Activated naive CD8-positive, alpha-beta T cell treated with anti-CD3 and anti-CD28 coated beads for 36 hours (primary cell): ENCODE measurements around the gene KRT83. TPM values are rescaled to one million over a fixed set of nuclear protein-coding genes. Genes with fewer than 3 reads are reported as not detected.
"Not testable (repeated sequence)": the region's sequence is repeated elsewhere in the genome, so short reads cannot be mapped to it uniquely, and the experiment has no call there.

Experiments
- DNase-seq: peaks from one replicate; pipeline ENCODE4 v3.0.0; 2021
- H3K27ac Mint-ChIP-seq: one replicate; pipeline ENCODE4 v1.8.0; 2022; ENCODE audit warnings: mild to moderate bottlenecking, moderate library complexity, mixed read lengths
- H3K27me3 Mint-ChIP-seq: one replicate; pipeline ENCODE4 v1.8.0; 2022; ENCODE audit warnings: mild to moderate bottlenecking, mixed read lengths
- H3K36me3 Mint-ChIP-seq: one replicate; pipeline ENCODE4 v1.8.0; 2021; ENCODE audit warnings: mild to moderate bottlenecking, mixed read lengths
- H3K4me1 Mint-ChIP-seq: one replicate; pipeline ENCODE4 v1.8.0; 2021; ENCODE audit warnings: mixed read lengths
- H3K4me3 Mint-ChIP-seq: one replicate; pipeline ENCODE4 v1.8.0; 2022; ENCODE audit warnings: mild to moderate bottlenecking, moderate library complexity, mixed read lengths
- H3K9me3 Mint-ChIP-seq: one replicate; pipeline ENCODE4 v1.8.0; 2022; ENCODE audit warnings: mixed read lengths
- total RNA-seq, 2 experiments: library from RNA; stranded (reverse); gene quantifications; one replicate each; pipeline ENCODE4 v1.2.3, GENCODE V29; 2021

Gene KRT83
- total RNA-seq, 2 experiments from 2014 or later: not detected

DNA sequence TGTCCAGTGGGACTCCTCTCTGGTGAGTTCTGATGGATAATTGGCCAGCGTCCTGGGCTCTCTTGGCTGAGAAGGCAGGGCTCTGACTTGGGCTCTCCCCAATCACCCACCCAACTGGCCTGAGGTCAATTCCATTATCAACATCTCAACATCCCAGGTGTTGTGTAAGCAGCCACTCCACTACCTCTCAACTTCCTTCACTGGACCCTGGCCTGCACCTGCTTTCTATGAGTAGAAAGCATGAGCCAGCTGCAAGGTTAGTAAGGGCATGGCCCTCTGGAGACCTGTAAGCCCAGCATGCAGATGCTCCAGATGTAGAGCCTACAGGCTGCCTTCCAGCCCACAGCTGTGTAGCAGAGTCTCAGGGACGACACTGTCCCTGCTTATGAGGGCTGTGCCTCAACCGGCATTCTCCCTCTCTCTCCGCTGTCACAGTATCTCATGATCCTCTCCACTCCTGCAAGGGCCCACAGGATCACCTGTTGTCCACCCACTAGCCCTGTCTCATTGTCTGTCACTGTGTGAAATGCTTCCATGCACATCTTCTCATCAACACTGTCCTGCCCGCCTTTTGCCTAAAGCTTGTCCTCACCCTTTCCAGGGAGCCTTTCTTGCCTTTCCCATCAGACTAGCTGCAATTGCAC, 24.5 kb downstream of the KRT83 start:
- H3K4me3 Mint-ChIP-seq: no peak overlapping the region
- no peaks in the 10 kb centered on the region for H3K4me1 Mint-ChIP-seq
- H3K36me3 Mint-ChIP-seq: no peaks in the 10 kb centered on the region
- no peak for DNase-seq
- peaks cover 9% of the 10 kb centered on the region for H3K27me3 Mint-ChIP-seq
- H3K9me3 Mint-ChIP-seq: no peaks in the 10 kb centered on the region
- H3K27ac Mint-ChIP-seq: no peak overlapping the region

DNA sequence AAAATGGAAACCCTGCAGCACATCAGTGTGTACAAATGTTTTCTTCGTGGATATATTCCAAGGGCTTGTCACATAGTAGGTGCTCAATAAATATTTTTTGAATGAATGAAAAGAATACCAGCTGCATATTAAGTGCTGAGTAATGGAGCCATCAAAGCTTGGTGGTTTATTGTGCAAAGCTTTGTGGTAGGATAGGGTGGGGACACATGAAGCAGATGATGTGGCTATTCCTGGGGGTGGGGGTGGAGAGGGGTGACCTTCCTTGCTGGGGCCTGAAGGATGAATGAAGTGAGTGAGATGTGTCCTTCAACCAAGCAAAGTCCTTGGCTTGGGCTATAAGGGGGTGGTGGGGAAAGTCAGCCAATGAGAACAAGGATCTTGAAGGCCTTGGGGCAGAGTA, 25.5 kb downstream of the KRT83 start:
- no peak overlapping the region for H3K4me3 Mint-ChIP-seq
- H3K4me1 Mint-ChIP-seq: no peaks in the 10 kb centered on the region
- no peaks in the 10 kb centered on the region for H3K36me3 Mint-ChIP-seq
- peaks cover 12% of the 10 kb centered on the region for H3K27me3 Mint-ChIP-seq
- H3K27ac Mint-ChIP-seq: no peak overlapping the region
- no peaks in the 10 kb centered on the region for H3K9me3 Mint-ChIP-seq
- no peak for DNase-seq

DNA sequence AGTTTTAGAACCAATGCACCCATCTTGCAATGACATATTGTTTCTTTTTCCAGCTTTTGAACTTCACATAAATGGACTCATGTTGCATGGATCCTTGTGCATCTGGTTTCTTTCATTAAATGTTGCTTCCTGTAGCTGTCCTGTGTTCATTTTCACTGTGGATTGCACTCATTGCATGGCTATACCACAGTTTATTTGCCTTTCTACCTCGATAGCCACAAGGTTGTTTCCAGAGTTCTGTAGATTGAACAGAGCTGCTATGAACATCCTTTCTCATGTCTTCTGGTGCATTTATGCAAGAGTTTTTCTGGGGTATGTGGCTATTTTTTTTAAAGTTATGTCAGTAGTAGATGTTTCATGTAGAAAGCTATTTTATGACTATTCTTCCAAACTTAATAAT, 26.4 kb downstream of the KRT83 start:
- Mint-ChIP-seq H3K4me3 (no peak overlapping the region), H3K9me3 (no peaks in the 10 kb centered on the region), H3K4me1 (no peaks in the 10 kb centered on the region), H3K36me3 (no peaks in the 10 kb centered on the region), H3K27me3 (peaks cover 12% of the 10 kb centered on the region), H3K27ac (no peak overlapping the region)
- no peak for DNase-seq

DNA sequence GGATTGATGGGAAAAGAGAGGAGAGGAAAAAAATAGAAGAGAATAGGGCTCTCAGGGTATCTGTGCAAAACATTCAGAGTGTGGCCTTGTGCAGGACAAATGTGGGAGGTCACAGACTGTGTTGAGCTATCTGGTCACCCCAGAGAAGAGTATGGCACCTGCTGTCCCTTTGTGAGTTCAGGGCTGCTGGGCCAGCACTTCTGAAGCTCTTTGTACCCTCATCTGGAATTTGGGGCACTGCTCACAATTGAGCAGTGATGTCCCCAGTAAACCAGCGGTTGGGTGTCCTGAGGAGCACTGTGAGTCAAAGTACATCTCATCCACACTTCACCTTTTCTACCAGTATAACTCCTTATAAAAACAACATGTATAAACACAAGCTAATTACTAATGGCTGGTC, 27.3 kb downstream of the KRT83 start:
- H3K36me3 Mint-ChIP-seq: no peaks in the 10 kb centered on the region
- no peaks in the 10 kb centered on the region for H3K9me3 Mint-ChIP-seq
- H3K27me3 Mint-ChIP-seq: peaks cover 9% of the 10 kb centered on the region
- H3K4me1 Mint-ChIP-seq: no peaks in the 10 kb centered on the region
- H3K27ac Mint-ChIP-seq: no peak overlapping the region
- no peak for DNase-seq
- H3K4me3 Mint-ChIP-seq: no peak overlapping the region

DNA sequence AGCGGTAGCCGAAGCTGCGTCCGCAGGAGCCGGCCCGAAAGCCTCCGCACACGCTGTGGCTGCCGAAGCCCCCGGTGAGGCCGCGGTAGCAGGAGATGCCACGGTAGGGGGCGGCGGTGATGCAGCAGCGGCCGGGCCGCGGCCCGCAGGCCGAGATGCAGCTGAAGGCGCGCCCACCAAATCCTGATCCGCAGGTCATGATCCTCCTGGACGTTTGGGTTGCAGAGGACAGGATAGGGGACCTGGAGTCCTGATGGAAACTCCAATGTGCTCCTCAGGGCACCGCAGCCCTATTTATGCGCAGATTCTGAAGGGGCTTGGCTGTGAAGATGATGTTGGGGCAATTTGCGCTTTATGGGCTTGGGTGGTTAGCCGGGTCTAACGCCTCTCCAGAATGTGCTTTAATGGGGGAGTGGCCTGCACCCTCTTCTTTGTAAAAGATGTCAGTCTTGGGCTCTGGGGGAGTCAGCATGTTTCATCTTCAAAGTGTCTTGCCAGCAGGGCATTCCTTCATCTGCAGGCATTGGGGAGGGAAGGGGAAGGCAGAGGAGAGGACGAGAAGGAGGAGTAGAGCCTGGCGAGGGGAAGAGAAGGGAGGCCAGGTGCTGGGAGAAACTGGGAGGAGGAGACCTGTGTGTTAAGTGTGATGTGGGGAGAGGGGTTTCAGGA, 29.8 kb downstream of the KRT83 start, which contains the start of gene KRT81:
Gene KRT81 (minus strand): TSS at position 268 of the 669 bp plus-strand sequence. CDS start 69 bp downstream, at position 199.
- no peak for DNase-seq
- H3K4me3 Mint-ChIP-seq: no peak within 1 kb of the TSS
- H3K27me3 Mint-ChIP-seq: peaks cover 17% of the 10 kb centered on the region
- peaks cover 6% of the 10 kb centered on the region for H3K4me1 Mint-ChIP-seq
- H3K27ac Mint-ChIP-seq: no peak within 1 kb of the TSS
- H3K36me3 Mint-ChIP-seq: no peaks in the 10 kb centered on the region
- H3K9me3 Mint-ChIP-seq: no peaks in the 10 kb centered on the region

DNA sequence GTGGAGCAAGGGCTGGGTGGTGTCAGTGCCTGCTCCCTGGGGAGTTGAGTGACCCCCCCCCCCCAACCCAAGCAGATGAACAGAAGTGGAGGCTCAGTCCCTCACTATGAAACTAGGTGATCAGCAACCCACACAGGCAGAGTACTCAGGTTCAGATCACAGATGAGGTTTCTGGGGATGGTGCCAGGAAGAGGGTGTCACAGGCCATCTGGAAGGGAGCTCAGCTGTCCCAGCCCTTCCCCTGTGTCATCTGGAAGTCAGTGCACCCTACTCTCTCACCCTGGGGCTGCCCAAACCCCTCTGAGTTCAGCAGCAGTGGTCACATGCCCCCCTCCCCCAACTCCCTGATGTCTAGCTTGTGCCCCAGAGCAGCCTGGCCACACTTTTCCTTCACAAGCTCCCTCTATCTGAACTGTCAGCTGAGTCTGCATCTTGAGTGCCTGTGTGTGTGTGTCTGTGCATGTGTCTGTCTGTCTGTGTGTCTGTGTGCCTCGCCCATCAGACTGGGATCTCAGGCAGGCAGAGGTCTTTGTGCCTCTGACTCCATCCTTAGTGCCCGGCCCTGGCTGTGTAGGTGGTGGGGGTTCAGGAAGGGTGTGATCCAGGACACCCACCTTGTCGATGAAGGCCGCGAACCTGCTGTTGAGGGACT, 30.6 kb downstream of the KRT83 start:
- not testable (repeated sequence) for H3K36me3 Mint-ChIP-seq

DNA sequence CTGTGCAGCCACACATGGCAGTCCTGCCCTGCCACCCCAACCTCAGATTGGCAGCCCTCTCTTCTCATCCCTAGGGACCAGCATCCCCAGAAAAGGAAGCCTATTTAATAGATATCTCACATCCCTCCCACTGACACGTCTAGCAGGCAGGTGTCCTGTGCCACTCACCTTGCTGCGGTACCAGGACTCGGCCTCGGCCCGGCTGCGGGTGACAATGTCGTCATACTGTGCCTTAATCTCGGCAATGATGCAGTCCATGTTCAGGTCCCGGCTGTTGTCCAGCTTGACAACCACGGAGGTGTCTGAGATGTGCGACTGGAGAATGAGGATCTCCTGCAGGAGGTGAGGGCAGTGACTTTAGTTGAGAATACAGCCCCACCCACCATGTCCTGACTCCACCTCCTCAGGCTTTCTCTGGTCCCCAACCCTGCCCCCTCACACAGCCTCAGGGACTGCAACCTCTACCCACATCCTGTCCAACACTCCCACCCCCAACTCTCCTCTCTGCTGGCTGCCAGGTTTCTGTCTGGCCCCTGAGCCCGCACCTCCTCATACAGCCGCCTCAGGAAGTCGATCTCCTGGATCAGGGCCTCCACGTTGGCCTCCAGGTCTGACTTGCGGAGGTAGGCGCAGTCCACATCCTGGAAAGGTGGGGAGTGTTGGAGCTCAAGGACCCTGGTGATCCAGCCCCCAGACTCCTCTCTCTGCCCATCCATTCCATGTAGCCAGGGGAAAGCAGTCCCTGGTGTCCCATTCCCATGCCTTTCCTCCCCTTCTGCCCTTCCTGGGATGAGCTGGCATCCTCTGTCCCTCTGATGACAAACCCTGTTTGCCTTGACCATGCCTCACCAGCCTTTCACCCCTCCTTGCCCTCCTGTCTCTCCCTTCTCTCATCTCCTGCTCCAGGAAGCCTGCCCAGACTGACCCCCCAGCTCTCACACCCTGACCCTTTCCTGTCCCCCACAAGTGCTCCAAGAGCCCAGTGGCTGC, 33.1 kb downstream of the KRT83 start:
- peaks cover 12% of the 10 kb centered on the region for H3K27me3 Mint-ChIP-seq
- not testable (repeated sequence) for H3K4me1 Mint-ChIP-seq, H3K4me3 Mint-ChIP-seq, H3K9me3 Mint-ChIP-seq, DNase-seq, H3K36me3 Mint-ChIP-seq, H3K27ac Mint-ChIP-seq

More for the DNA sequence above, 30.6 kb downstream of the KRT83 start:
- not testable (repeated sequence) for DNase-seq, H3K4me1 Mint-ChIP-seq, H3K27ac Mint-ChIP-seq, H3K4me3 Mint-ChIP-seq, H3K9me3 Mint-ChIP-seq
- peaks cover 12% of the 10 kb centered on the region for H3K27me3 Mint-ChIP-seq

DNA sequence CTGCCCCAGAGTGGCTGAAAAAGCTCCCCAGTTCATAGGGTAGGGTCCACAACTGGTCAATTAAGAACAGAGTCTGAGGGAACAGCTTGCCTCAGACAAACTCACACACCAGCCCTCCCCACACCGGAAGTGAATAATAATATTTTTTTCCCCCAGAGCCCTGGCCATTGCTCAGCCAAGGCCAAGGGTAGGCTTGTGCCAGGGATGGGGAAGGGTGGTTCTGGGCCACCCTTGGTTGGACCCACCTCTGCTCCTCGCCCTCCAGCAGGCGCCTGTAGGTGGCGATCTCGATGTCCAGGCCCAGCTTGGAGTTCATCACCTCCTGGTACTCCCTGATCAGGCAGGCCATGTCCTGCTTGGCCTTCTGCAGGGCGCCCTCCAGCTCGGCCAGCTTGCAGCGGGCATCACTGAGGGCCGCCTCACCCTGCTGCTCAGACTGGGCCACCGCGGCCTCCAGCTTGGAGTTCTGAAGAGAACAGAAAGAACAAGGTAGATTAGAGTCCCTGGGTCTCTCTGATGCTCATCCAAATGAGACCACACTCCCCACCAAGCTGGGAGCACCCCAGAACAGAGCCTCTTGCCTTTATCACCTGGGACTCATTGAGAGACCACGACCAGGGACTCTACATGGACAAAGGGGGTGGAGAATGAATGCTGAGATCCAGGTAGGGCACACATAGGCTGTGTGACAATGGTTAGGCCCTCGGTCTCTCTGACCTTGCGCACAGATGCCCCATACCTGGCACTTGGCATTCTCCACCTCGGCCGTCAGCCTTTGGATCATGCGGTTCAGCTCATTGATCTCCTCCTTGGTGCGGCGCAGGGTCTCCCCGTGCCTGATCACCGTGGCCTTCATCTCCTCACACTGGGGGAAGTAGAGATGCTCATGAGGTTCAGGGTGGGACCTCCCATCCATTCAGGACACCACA, 34.1 kb downstream of the KRT83 start:
- H3K4me3 Mint-ChIP-seq, DNase-seq, H3K27ac Mint-ChIP-seq, H3K4me1 Mint-ChIP-seq, H3K9me3 Mint-ChIP-seq, H3K36me3 Mint-ChIP-seq: not testable (repeated sequence)
- peaks cover 12% of the 10 kb centered on the region for H3K27me3 Mint-ChIP-seq

DNA sequence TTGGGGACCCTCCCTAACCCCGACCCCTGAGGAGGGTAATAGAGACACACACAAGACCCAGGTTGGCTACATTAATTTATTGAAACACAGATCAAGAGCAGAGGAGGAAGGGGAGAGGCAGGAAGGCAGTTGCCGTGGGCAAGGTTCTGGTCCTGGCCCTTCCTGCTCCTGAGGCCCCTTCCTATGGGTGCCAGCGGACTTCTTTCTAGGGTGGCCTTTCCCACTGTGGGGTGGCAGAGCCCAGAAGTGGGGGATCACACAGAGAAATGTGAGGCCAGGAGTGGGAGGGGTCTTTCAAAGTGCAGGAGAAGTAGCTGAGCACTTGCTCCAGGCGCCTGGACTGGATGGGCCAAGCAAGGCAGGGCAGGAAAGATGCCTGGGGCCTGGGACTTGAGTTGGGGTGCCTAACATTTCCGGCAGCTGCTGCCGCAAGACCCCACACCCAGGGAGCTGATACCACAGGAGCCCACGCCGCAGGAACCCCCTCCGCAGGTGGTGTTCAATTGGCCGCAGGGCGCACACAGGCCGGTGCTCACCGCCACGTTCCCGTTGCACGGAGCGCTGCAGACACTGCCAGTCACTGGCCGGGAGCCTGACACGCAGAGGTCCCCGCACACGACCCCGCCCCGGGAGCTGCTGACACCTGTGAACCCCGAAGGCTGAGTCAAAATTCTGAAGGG, 35.2 kb downstream of the KRT83 start:
- H3K9me3 Mint-ChIP-seq: no peaks in the 10 kb centered on the region
- peaks cover 6% of the 10 kb centered on the region for H3K4me1 Mint-ChIP-seq
- no peak for DNase-seq
- peaks cover 8% of the 10 kb centered on the region for H3K27me3 Mint-ChIP-seq
- no peak overlapping the region for H3K4me3 Mint-ChIP-seq
- no peaks in the 10 kb centered on the region for H3K36me3 Mint-ChIP-seq
- no peak overlapping the region for H3K27ac Mint-ChIP-seq

DNA sequence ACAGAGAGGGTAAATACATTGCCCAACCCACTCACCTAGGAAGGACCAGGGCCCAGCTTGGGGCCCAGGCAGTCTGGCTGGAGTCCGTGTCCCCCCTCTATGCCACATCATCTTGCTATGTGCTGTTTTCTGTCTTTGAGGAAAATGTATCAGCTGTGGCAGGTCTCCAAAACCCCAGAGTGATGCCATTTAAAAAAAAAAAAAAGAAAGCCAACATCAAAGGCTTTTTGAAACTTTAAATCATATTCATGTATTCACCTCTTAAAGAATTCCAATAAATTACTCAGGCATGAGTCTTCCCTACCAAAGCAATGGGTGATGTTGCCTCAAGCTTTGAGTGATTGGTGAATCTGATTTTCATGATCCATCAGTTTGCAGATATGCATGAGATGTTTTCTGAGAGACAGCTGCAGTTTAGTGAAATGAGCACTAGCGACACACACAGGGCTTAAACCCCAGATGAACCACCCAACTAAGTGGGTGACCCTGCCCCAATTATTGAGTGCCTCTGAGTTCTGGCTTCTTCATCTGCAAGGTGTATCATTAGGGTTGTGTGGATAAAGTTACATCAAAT, 35.9 kb downstream of the KRT83 start:
- Mint-ChIP-seq H3K27ac (no peak overlapping the region), H3K4me3 (no peak overlapping the region), H3K36me3 (no peaks in the 10 kb centered on the region), H3K27me3 (peaks cover 8% of the 10 kb centered on the region), H3K4me1 (peaks cover 6% of the 10 kb centered on the region), H3K9me3 (no peaks in the 10 kb centered on the region)
- DNase-seq: no peak

DNA sequence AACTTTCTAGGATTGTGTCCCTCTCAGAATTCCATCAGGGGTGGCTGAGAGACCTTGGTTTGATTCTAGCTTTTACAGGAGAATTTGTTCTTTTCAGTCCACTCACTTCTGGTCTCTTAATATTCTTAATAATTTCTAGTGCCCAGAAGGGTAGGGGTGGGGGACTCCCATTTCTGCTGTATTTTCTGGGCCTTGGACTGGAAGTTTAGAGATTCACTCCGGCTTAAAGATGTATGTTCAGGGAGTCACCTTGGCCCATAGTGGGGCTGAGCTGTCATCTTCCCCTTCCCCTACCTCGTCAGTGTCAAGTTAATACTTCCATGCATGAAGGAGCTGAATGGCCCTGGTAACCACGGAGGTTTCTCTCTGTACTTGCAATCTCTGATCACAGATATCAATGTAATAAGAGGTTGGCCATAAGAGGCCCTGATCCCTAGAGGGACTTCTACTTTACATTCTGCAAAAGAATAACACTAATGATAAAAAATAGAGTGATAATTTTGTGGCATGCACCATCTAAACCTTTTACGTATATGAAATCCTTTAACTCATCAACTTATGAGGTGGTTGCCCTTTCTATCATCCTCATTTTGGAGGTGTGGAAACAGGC, 36.5 kb downstream of the KRT83 start:
- Mint-ChIP-seq H3K36me3 (no peaks in the 10 kb centered on the region), H3K4me1 (peaks cover 6% of the 10 kb centered on the region), H3K4me3 (no peak overlapping the region), H3K9me3 (no peaks in the 10 kb centered on the region), H3K27me3 (peaks cover 11% of the 10 kb centered on the region), H3K27ac (no peak overlapping the region)
- no peak for DNase-seq

DNA sequence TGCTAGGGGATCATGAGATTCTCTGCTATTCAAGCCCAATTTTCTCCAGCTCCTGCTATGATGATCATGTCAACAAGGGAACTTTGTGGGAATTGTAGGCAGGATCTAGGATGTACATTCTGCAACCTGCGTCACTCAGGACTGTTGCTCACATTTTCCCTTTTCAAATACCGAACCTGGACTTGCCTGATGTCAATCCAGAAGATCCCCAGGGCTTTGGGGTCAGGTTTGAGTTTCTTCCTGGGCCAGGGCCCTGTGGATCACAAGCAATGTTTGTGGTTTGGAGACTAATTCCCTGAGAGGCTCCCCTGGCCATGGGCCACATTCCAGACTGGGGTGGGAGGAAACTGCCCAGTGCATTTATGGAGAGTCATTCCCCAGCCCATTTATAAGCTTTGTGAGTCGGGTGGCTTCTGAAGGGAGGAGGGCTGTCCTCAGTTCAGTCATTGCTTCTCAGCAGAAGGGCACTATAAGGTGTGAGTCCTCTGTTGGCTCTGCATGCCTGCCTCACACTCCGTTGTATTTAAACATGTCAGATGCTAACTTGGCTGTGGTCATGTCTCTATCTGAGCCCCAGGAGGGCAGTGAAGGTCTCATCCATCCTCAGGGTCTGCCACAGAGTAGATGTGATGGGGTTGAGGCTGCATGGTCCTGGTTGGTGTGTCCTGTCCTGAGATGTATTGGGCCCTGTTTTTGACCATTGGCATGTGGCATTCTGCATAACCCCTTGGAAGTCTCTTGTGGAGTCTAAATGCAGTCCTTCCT, 40.2 kb downstream of the KRT83 start:
- Mint-ChIP-seq H3K27ac (no peak overlapping the region), H3K36me3 (no peaks in the 10 kb centered on the region), H3K4me3 (no peak overlapping the region), H3K9me3 (no peaks in the 10 kb centered on the region), H3K27me3 (peaks cover 24% of the 10 kb centered on the region), H3K4me1 (peaks cover 3% of the 10 kb centered on the region)
- DNase-seq: no peak
